ENCODE measurements around the gene DALRD3.

- TF ChIP-seq, protein P1, sequence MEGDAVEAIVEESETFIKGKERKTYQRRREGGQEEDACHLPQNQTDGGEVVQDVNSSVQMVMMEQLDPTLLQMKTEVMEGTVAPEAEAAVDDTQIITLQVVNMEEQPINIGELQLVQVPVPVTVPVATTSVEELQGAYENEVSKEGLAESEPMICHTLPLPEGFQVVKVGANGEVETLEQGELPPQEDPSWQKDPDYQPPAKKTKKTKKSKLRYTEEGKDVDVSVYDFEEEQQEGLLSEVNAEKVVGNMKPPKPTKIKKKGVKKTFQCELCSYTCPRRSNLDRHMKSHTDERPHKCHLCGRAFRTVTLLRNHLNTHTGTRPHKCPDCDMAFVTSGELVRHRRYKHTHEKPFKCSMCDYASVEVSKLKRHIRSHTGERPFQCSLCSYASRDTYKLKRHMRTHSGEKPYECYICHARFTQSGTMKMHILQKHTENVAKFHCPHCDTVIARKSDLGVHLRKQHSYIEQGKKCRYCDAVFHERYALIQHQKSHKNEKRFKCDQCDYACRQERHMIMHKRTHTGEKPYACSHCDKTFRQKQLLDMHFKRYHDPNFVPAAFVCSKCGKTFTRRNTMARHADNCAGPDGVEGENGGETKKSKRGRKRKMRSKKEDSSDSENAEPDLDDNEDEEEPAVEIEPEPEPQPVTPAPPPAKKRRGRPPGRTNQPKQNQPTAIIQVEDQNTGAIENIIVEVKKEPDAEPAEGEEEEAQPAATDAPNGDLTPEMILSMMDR (IDR thresholded peaks at IDR 0.05) = no peak
- TF ChIP-seq POLR2A (IDR thresholded peaks at IDR 0.05) = no peak
Observed at GRCh38 chr3:48991851-48992545, 26.4 kb downstream of the DALRD3 start.

Measured in body of pancreas (tissue), 4 donors.